HL-60 (cell line): Measurements from ENCODE around the gene CTU1.

ENCODE experiments used
- DNase-seq, 2 experiments: peaks; one replicate each; pipeline ENCODE4 v3.0.0-alpha.2; 2010 to 2020; ENCODE audit warnings: low read depth in 1 of 2, low spot score in 1 of 2
- H3K27ac ChIP-seq: fragments of 250-450 bp; sonication (Bioruptor Pico); replicated peaks from 2 replicates; pipeline ENCODE4 v1.5.1; 2020; ENCODE audit warnings: mild to moderate bottlenecking, moderate library complexity
- H3K27me3 ChIP-seq: fragments of 250-450 bp; sonication (Bioruptor Pico); 2 replicates; pipeline ENCODE4 v1.5.1; 2021; ENCODE audit warnings: mild to moderate bottlenecking, moderate library complexity; ENCODE audit not compliant: insufficient read depth, poor library complexity, severe bottlenecking
- H3K4me3 ChIP-seq: replicated peaks from 2 replicates; pipeline ENCODE4 v1.5.1; 2011; ENCODE audit warnings: mild to moderate bottlenecking, control low read depth, low read length; ENCODE audit not compliant: insufficient read depth
- CTCF ChIP-seq: IDR thresholded peaks from one replicate; pipeline ENCODE4 v1.5.1; 2011; ENCODE audit warnings: low read length, control low read depth, inconsistent platforms; ENCODE audit not compliant: insufficient read depth
- GABPA ChIP-seq: IDR thresholded peaks from 2 replicates; pipeline ENCODE4 v1.6.1; 2012; ENCODE audit warnings: low read depth
- POLR2AphosphoS5 ChIP-seq: IDR thresholded peaks from 2 replicates; pipeline ENCODE4 v1.6.1; 2012; ENCODE audit warnings: low read depth
- SPI1 ChIP-seq: IDR thresholded peaks from 2 replicates; pipeline ENCODE4 v1.6.1; 2012; ENCODE audit warnings: low read depth, mild to moderate bottlenecking, borderline replicate concordance
- TF ChIP-seq, protein P1 (sequence below): IDR thresholded peaks from 2 replicates; pipeline ENCODE4 v1.6.1; 2012; ENCODE audit warnings: low read depth; ENCODE audit not compliant: insufficient replicate concordance

The CTU1 gene

GRCh38 chr19:51065221-51065960, 42.8 kb downstream of the CTU1 start:
- TF ChIP-seq GABPA (no peak), CTCF (no peak), SPI1 (no peak), POLR2AphosphoS5 (no peak)
- TF ChIP-seq, protein P1, sequence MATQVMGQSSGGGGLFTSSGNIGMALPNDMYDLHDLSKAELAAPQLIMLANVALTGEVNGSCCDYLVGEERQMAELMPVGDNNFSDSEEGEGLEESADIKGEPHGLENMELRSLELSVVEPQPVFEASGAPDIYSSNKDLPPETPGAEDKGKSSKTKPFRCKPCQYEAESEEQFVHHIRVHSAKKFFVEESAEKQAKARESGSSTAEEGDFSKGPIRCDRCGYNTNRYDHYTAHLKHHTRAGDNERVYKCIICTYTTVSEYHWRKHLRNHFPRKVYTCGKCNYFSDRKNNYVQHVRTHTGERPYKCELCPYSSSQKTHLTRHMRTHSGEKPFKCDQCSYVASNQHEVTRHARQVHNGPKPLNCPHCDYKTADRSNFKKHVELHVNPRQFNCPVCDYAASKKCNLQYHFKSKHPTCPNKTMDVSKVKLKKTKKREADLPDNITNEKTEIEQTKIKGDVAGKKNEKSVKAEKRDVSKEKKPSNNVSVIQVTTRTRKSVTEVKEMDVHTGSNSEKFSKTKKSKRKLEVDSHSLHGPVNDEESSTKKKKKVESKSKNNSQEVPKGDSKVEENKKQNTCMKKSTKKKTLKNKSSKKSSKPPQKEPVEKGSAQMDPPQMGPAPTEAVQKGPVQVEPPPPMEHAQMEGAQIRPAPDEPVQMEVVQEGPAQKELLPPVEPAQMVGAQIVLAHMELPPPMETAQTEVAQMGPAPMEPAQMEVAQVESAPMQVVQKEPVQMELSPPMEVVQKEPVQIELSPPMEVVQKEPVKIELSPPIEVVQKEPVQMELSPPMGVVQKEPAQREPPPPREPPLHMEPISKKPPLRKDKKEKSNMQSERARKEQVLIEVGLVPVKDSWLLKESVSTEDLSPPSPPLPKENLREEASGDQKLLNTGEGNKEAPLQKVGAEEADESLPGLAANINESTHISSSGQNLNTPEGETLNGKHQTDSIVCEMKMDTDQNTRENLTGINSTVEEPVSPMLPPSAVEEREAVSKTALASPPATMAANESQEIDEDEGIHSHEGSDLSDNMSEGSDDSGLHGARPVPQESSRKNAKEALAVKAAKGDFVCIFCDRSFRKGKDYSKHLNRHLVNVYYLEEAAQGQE, result no peak
- H3K4me3 ChIP-seq, result no peak overlapping the region
- H3K27ac ChIP-seq, result no peak overlapping the region
- peaks cover 17% of the 10 kb centered on the region for H3K27me3 ChIP-seq
- DNase-seq, result no peak

DNA sequence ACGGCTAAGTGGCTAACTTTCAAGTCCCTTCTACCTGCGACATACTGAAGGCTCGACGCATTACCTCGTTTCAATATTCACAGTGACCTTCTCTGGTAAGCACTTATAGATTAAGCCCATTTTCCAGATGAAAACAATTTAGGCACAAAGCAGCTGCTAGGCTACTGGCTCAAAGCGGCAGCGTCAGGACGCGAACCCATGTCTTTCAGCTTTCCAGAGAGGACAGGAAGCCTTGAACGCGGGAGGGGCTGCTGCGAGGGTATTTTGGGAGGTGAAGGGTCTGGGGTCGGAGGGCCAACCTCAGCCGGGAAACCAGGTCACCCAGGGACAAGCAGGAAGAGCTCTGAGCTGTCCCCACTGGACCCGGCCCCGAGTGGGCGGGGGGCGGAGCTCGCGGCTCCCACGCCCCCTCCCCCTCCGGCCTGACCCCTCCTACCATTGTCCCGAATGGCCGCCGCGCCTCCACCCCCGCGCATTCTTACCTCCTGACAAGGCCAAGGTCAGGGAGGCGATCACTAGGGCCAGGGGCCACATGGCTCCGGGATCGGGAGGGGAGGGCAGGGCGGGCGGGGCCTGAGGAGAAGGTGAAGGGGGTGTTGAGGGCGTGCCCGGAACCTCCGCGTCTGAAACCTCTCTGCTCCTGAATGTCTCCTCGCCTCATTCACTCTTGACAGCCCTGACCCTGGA, 43.5 kb downstream of the CTU1 start, which contains the start of gene KLK13:
TSS of gene KLK13 (minus strand) at position 559 of the 687 bp plus-strand sequence. CDS start at position 534, 25 bp downstream.
- DNase-seq, result no peak
- no peak within 1 kb of the TSS for H3K4me3 ChIP-seq
- TF ChIP-seq, protein P1, result no peak
- TF ChIP-seq SPI1 (no peak), GABPA (no peak), POLR2AphosphoS5 (no peak), CTCF (no peak)
- peaks cover 17% of the 10 kb centered on the region for H3K27me3 ChIP-seq
- H3K27ac ChIP-seq, result no peak within 1 kb of the TSS

- TF ChIP-seq, protein P1, result no peak
- TF ChIP-seq GABPA, result no peak
- no peak for TF ChIP-seq SPI1
- no peak for TF ChIP-seq POLR2AphosphoS5
- no peak for TF ChIP-seq CTCF
- no peak for DNase-seq
- H3K4me3 ChIP-seq, result no peak overlapping the region
- H3K27me3 ChIP-seq, result peaks cover 17% of the 10 kb centered on the region
- no peak overlapping the region for H3K27ac ChIP-seq
These were observed 44.5 kb downstream of the CTU1 start for GRCh38 chr19:51063664-51064063.
